Transverse colon (tissue), 4 donors: ENCODE data around the gene TBATA.

Experiments
- CTCF ChIP-seq, 5 experiments: fragments of 200-600 bp in 3 of 5; fragments of 450-650 bp in 2 of 5; sonication (generic) in 3 of 5; IDR thresholded peaks; 1 replicate in 2 of 5; 2 replicates in 3 of 5; pipeline ENCODE4 v1.5.1; 2016 to 2017; ENCODE audit warnings: antibody characterized with exemption in 5 of 5, inconsistent platforms in 3 of 5, mild to moderate bottlenecking in 2 of 5, moderate library complexity in 1 of 5
- EP300 ChIP-seq: sonication (generic); formaldehyde crosslinking; IDR thresholded peaks from one replicate; pipeline ENCODE4 v1.6.1; 2017; ENCODE audit warnings: antibody characterized with exemption, low read depth
- POLR2AphosphoS5 ChIP-seq, 3 donors: sonication (generic); formaldehyde crosslinking; IDR thresholded peaks; one replicate each; pipeline ENCODE4 v1.6.1; 2016; ENCODE audit warnings: antibody characterized with exemption in 3 of 3

DNA sequence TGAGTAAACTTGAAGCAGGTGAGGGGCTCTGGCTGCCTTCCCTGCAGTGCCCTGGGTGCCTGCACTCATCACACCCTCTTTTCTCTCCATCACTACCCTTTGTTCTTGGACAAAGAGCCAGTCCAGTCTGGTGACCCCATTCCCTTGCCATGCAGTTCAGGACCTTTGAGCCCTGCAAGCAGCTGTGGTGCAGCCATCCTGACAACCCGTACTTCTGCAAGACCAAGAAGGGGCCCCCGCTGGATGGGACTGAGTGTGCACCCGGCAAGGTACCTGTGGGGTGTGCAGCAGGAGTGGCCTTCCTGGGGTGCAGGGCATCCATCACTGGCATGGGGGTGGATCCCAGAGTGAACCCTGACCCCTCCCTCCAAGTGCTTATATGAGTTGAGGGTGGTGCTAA is 48.7 kb downstream of the TBATA start:
- TF ChIP-seq EP300: no peak
- TF ChIP-seq POLR2AphosphoS5 (IDR thresholded peaks at IDR 0.05): no peak
- TF ChIP-seq CTCF (IDR thresholded peaks at IDR 0.05): no peak
